Heart left ventricle (tissue), 16 donors: Measurements from ENCODE around the gene CFAP299. TPM values are rescaled to one million over a fixed set of nuclear protein-coding genes. Genes with fewer than 3 reads are reported as not detected.

Experiments
- ATAC-seq, 4 donors: fragments of 200-7000 bp; cut with Tn5 transposase; one replicate each; pipeline ENCODE4 v1.9.1; 2020 to 2022; ENCODE audit warnings: moderate library complexity in 4 of 4, mild to moderate bottlenecking in 3 of 4, moderate number of reproducible peaks in 1 of 4
- DNase-seq, 5 donors: peaks; one replicate each; pipeline ENCODE4 v3.0.0-alpha.2; 2020
- H3K27ac ChIP-seq, 12 donors: fragments of 200-600 bp; sonication (generic) in 4 of 12; one replicate each; pipeline versions ENCODE4 v1.5.0 to v1.8.0; 2016 to 2022; ENCODE audit warnings: mild to moderate bottlenecking in 2 of 12
- H3K27me3 ChIP-seq, 9 donors: fragments of 200-600 bp; sonication (generic) in 2 of 9; one replicate each; pipeline versions ENCODE4 v1.5.1 to v1.8.0; 2016 to 2022; ENCODE audit warnings: mild to moderate bottlenecking in 3 of 9
- H3K36me3 ChIP-seq, 9 donors: fragments of 200-600 bp; sonication (generic) in 2 of 9; one replicate each; pipeline versions ENCODE4 v1.5.0 to v1.8.0; 2018 to 2022; ENCODE audit warnings: mild to moderate bottlenecking in 2 of 9
- H3K4me1 ChIP-seq, 12 donors: fragments of 200-600 bp; sonication (generic) in 4 of 12; one replicate each; pipeline versions ENCODE4 v1.5.0 to v1.8.0; 2016 to 2022; ENCODE audit warnings: mild to moderate bottlenecking in 3 of 12
- H3K4me3 ChIP-seq, 12 donors: fragments of 200-600 bp; sonication (generic) in 4 of 12; one replicate each; pipeline versions ENCODE4 v1.5.0 to v1.8.0; 2017 to 2022; ENCODE audit warnings: mild to moderate bottlenecking in 9 of 12, moderate library complexity in 4 of 12
- H3K9me3 ChIP-seq, 12 donors: fragments of 200-600 bp; sonication (generic) in 4 of 12; one replicate each; pipeline versions ENCODE4 v1.5.0 to v1.8.0; 2016 to 2022; ENCODE audit warnings: mild to moderate bottlenecking in 1 of 12
- CTCF ChIP-seq, 12 donors: fragments of 200-600 bp; sonication (generic) in 4 of 12; IDR thresholded peaks; one replicate each; pipeline versions ENCODE4 v1.5.0 to v1.8.0; 2018 to 2022; ENCODE audit warnings: antibody characterized with exemption in 12 of 12, mild to moderate bottlenecking in 5 of 12
- POLR2A ChIP-seq, 2 donors: fragments of 450-650 bp; IDR thresholded peaks; one replicate each; pipeline ENCODE4 v1.6.1; 2017; ENCODE audit warnings: antibody characterized with exemption in 2 of 2, mild to moderate bottlenecking in 2 of 2, moderate library complexity in 2 of 2
- WGBS, 4 donors: extraction: QIAGEN DNeasy Blood & Tissue Kit in 2 of 4; methylation state at CpG; one replicate each; pipeline versions ENCODE4 v1.1.5 to v1.1.7; 2013 to 2018; 5-methylcytosine and 5-hydroxymethylcytosine counted together
- intact Hi-C, 10 donors: fragments of 100-400 bp; cut with DNase I; formaldehyde crosslinking; loops; one replicate each; pipeline versions ENCODE4 v1.11.1 to v1.14.2; 2022
- polyA plus RNA-seq, 2 donors: library from polyadenylated mRNA; stranded (reverse); fragments of 200-250 nt; gene quantifications; one replicate each; pipeline ENCODE4 v1.2.3, GENCODE V29; 2013
- total RNA-seq, 9 donors: library from RNA; depleted of rRNA in 2 of 9; stranded (reverse); fragments of >200 nt in 2 of 9; fragmentation: NEBNext Ultra II Directional in 3 of 9; extraction: Animal tissue kit (Norgen Biotek cat#: 25700) in 3 of 9; gene quantifications; one replicate each; pipeline versions ENCODE4 v1.1.0 to v1.2.4, GENCODE V29; 2016 to 2023
- donor health status: ischemic (EF 13 %, LVEDD 7.1; RV severe dilation, severe dysfunction).
- donor health status: healthy with polysubstance abuse.
- donor health status: DM: no; HTN: yes; CAD: no.
- donor health status: DM: no; HTN: no; CAD: no.
- donor health status: ischemic (EF 25% LVEDD 6.9; RV normal size, moderate dysfunction).
- donor health status: ischemic (EF 25% LVEDD 5.7; RV mildly dilated, moderate dysfunction).
- donor health status: healthy.
- donor health status: DM: yes; HTN: yes; CAD: no.
- donor health status: ischemic (EF 35%, LVEDD 5.7; RV mildly dilated, moderate dysfunction).
- donor health status: nonischemic (EF 11% LVEDD 7.7; RV severe dilation, severe dysfunction).
- donor health status: DM: yes; HTN: yes; CAD: no.
- donor health status: PGD.
- donor health status: ischemic (EF 29% LVEDD 5.4; RV normal size, mild dysfunction).
- donor health status: nonischemic (EF 23%, LVEDD 6.1; RV moderate dilation, normal function).

CFAP299 gene
- total and polyA plus RNA-seq, 11 donors, result 0.25 TPM; not detected in 10

- TF ChIP-seq CTCF (IDR thresholded peaks at IDR 0.05), result no peak
- no peak for TF ChIP-seq POLR2A (IDR thresholded peaks at IDR 0.05)
- Histone ChIP-seq H3K4me1 (no peaks in the 10 kb centered on the region), H3K4me3 (no peak overlapping the region), H3K36me3 (no peaks in the 10 kb centered on the region), H3K9me3 (peaks cover 0 to 12% (median 0%) of the 10 kb centered on the region in 12 donors), H3K27me3 (no peaks in the 10 kb centered on the region), H3K27ac (no peak overlapping the region)
- DNase-seq (no peak), ATAC-seq (no peak)
- intact Hi-C loops, result no loop called here
Measured at GRCh38 chr4:80903020-80903419, 567.5 kb downstream of the CFAP299 start.

GRCh38 chr4:80909938-80910337 is 574.4 kb downstream of the CFAP299 start:
- Histone ChIP-seq H3K27ac (no peak overlapping the region), H3K4me1 (no peaks in the 10 kb centered on the region), H3K27me3 (no peaks in the 10 kb centered on the region), H3K36me3 (no peaks in the 10 kb centered on the region), H3K9me3 (peaks cover 0 to 12% (median 0%) of the 10 kb centered on the region in 12 donors), H3K4me3 (no peak overlapping the region)
- ATAC-seq, result no peak
- intact Hi-C loops, result no loop called here
- no peak for DNase-seq
- TF ChIP-seq CTCF (IDR thresholded peaks at IDR 0.05) (no peak), POLR2A (IDR thresholded peaks at IDR 0.05) (no peak)
- 87 to 100% (median 94%) methylated on average over 1 of the region's 1 CpG for WGBS, 4 donors

GRCh38 chr4:80911458-80911857 is 575.9 kb downstream of the CFAP299 start:
- ATAC-seq (no peak), DNase-seq (no peak)
- H3K9me3 ChIP-seq, result peaks cover 0 to 12% (median 0%) of the 10 kb centered on the region in 12 donors
- no peak overlapping the region for H3K27ac ChIP-seq
- intact Hi-C loops, result no loop called here
- H3K27me3 ChIP-seq, result no peaks in the 10 kb centered on the region
- no peak overlapping the region for H3K4me3 ChIP-seq
- TF ChIP-seq POLR2A (IDR thresholded peaks at IDR 0.05) (no peak), CTCF (IDR thresholded peaks at IDR 0.05) (no peak)
- H3K36me3 ChIP-seq, result no peaks in the 10 kb centered on the region
- H3K4me1 ChIP-seq, result no peaks in the 10 kb centered on the region

- H3K27me3 ChIP-seq, result no peaks in the 10 kb centered on the region
- intact Hi-C loops, result no loop called here
- ATAC-seq, result no peak
- H3K27ac ChIP-seq, result no peak overlapping the region
- TF ChIP-seq CTCF (IDR thresholded peaks at IDR 0.05) (no peak), POLR2A (IDR thresholded peaks at IDR 0.05) (no peak)
- H3K36me3 ChIP-seq, result no peaks in the 10 kb centered on the region
- WGBS, 4 donors, result 88 to 93% (median 90%) methylated on average over 7 of the region's 7 CpGs
- DNase-seq, result peak in 1 of 5 donors; percentile 11
- H3K9me3 ChIP-seq, result peaks cover 0 to 6% (median 0%) of the 10 kb centered on the region in 12 donors
- H3K4me3 ChIP-seq, result no peak overlapping the region
- no peaks in the 10 kb centered on the region for H3K4me1 ChIP-seq
Measured at GRCh38 chr4:80912350-80912749, 576.8 kb downstream of the CFAP299 start.
